Head of caudate nucleus (tissue), 42 donors: Measurements from ENCODE around the gene KSR1.
A peak's percentile ranks its signal among the peaks of the same experiment; 100 is the strongest.
"Not testable (repeated sequence)": the region's sequence is repeated elsewhere in the genome, so short reads cannot be mapped to it uniquely, and the experiment has no call there.

Experiments
- DNase-seq, 42 donors: peaks; one replicate each; pipeline versions ENCODE4 v3.0.0 to v3.0.0-alpha.2; 2020 to 2021; ENCODE audit warnings: mixed read lengths in 7 of 42
- intact Hi-C: fragments of 100-400 bp; cut with DNase I; formaldehyde crosslinking; loops from one replicate; pipeline ENCODE4 v1.15.0; 2022

The KSR1 gene

DNA sequence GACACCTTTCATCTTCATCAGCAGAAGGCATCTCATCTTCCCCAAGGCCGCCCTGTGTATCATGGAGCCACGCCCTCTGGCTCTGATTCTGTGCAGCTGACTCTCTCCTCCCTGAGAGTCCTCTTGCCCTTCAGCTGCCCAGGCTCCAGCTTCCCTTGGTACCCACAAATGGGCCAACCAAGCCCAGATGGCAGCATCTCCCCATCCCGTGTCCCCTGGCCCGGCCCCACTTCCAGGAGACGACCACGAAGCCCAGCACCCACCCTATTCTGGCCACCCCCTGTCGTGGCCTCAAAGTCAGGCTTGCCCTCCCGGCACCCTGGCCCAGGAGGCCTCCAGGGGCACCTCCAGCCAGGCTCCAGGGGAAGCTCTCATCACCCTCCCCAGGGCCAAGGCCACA lies 31.3 kb upstream of the KSR1 start:
- intact Hi-C loops: no loop called here
- DNase-seq: no peak

GRCh38 chr17:27425571-27425970 lies 30.7 kb upstream of the KSR1 start:
- intact Hi-C loops, DNase-seq: not testable (repeated sequence)

DNA sequence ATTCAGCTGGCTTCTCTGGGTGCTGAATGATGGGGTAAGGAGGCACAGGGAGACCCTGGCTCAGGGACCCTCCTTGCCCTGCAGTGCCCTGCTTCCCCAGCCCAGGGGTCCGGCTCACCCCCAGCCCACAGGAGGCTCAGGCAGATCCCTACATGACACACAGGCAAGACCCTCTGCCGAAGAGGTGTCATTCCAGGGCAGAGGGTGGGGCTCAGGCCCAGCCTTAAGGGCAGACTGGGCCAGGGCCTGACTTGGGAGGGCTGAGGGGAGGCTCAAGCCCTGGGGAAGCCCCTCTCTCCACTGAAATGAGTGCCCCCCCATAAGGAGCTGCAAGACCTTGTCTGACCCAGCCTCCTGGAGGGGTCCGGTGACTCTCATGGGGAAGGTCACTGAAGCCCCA lies 30.3 kb upstream of the KSR1 start:
- intact Hi-C loops: no loop called here

DNA sequence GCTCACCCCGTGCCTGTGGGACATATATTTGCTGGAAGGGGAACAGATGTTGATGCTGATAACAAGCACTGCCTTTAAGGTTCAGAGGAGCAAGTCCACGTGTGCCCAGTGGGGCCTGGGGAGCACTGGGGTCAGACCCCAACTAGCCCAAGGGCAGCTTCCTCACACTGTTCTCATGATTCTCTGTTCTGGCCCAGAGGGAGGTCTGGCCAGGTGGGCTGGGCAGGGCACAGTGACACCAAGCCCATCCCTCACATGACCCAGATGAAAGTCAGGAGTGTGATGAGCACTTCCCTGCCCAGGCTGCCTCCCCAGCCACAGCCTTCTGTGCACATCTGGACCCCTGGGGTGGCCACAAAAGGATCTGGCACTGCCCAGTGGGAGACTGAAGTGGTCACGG lies 29.8 kb upstream of the KSR1 start:
- intact Hi-C loops, DNase-seq: not testable (repeated sequence)

More for the DNA sequence above, 30.3 kb upstream of the KSR1 start:
- DNase-seq: no peak

DNA sequence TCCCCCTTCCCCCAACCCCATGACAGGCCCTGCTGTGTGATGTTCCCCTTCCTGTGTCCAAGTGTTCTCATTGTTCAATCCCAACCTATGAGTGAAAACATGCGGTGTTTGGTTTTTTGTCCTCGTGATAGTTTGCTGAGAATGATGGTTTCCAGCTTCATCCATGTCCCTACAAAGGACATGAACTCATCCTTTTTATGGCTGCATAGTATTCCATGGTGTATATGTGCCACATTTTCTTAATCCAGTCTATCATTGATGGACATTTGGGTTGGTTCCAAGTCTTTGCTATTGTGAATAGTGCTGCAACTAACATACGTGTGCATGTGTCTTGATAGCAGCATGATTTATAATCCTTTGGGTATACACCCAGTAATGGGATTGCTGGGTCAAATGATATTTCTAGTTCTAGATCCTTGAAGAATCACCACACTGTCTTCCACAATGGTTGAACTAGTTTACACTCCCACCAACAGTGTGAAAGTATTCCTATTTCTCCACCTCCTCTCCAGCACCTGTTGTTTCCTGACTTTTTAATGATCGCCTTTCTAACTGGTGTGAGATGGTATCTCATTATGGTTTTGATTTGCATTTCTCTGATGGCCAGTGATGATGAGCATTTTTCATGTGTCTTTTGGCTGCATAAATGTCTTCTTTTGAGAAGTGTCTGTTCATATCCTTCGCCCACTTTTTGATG lies 28.9 kb upstream of the KSR1 start:
- DNase-seq, intact Hi-C loops: not testable (repeated sequence)

DNA sequence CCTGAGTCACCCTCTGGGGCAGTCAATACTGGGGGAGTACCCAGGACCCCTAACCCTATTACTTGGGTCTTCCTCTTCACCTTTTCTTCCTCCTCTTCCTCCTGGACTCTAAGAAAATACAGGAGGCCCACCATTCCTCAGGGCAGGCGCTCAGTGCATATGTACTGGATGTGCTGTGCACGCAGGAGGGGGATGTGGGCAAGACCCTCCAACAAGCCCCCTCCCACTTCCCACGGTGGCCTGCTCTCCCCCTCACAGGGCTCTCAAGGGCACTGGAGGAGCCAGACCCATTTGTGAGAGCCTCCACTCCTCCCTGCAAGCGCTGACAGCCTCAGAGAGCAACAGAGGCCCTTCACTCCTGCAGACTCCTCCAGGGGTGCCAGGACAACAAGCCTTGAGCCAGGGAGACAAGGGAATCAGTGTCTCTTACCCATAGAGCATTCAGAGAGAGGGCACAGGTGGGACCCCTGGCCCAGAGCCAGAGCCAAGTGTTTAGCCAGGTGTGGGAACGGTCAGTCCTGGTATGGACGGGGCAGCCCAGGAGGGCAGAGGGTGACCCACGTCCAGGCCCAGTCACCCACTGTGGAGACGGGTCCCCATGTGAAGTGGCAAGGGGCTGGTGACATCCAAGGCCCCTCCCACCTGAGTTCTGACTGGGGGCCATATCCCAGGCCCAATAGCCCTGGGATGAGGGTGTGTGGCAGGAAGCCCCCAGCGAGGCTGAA lies 27.3 kb upstream of the KSR1 start:
- DNase-seq: no peak
- intact Hi-C loops: no loop called here

DNA sequence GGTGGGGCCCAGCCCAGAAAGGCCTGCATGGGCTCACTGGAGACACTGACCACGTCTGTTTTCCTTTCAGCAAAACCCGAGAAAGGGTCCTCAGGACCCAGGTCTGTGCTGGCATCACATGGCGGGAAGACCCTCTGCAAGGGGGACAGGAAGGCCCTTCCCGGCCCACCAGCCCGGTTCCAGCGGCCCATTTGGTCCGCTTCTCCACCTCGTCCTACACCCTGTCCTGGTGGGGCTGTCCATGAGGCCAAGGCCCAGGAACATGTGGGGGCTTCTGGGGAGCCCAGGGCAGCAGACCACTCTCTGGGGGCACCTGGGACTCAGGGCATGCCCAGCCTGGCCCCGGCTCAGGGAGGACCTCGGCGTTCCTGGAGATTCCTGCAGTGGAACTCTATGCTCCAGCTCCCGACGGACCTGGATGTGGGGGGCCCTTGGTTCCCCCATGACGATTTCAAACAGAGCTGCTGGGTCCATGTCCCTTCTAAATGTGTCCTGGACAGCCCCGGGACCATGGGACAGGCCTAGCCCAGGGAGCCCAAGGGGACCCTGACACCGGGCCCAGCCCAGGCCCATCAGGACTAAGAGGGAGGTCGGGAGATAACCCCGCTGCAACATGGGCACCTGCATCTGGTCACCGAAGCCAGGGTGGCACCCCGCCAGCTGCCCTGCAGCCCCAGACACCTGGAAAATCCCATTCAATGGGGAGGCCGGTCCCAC lies 26.4 kb upstream of the KSR1 start:
- intact Hi-C loops: no loop called here
- no peak for DNase-seq

DNA sequence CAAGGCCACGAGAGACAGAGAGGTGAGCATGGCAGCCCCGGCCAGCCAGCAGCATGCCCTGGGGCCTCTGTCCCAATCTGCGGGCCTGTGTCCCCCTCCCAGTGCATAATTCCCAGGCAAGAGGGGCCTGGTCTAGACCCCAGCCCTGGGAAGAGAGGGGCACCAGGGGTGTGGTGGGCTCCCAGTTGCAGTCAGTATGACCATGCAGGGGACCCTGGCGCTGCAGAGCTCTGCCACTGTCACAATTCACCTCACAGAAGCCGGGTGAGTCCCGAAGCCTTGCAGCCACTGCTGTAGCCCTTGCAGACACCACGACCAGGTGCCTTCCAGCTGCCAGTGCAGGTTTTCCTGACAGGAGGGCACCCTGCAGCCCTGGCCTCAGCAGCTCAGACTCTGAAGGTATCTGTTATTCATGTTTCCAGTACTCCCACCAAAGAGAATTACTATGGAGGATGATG lies 25.8 kb upstream of the KSR1 start:
- intact Hi-C loops: no loop called here
- DNase-seq: no peak

GRCh38 chr17:27430882-27431491 lies 25.3 kb upstream of the KSR1 start:
- intact Hi-C loops: no loop called here

DNA sequence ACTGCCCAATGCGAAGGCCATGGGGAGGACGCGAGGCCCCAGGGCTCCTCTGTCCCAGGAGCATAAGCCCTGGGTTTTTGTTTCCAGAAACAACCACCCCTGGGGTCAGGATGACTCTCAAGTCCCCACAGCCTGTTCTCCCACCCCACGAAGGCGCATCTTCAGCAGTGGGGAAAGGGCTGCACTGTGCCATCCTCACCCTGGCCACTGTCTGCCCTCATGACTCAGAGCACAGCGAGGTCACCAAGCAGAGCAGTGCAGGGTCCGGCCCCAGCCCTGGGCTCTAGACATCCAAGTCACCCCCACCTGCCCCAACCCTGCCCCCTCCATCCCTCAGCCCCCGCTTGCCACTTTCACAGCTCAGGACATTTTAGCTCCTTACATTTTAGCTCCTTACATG lies 22.7 kb upstream of the KSR1 start:
- intact Hi-C loops: no loop called here
- no peak for DNase-seq

More at GRCh38 chr17:27430882-27431491, 25.3 kb upstream of the KSR1 start:
- DNase-seq: peak in 19 of 42 donors; percentile 5 to 66 (median 20)

- DNase-seq, intact Hi-C loops: not testable (repeated sequence)
Observed at GRCh38 chr17:27435431-27436070, 20.7 kb upstream of the KSR1 start.

GRCh38 chr17:27438348-27438998 lies 17.8 kb upstream of the KSR1 start:
- intact Hi-C loops: no loop called here

GRCh38 chr17:27439342-27439741 lies 16.9 kb upstream of the KSR1 start:
- no peak for DNase-seq
- intact Hi-C loops: no loop called here

More at GRCh38 chr17:27438348-27438998, 17.8 kb upstream of the KSR1 start:
- peak in 34 of 42 donors; percentile 16 to 86 (median 51) for DNase-seq

DNA sequence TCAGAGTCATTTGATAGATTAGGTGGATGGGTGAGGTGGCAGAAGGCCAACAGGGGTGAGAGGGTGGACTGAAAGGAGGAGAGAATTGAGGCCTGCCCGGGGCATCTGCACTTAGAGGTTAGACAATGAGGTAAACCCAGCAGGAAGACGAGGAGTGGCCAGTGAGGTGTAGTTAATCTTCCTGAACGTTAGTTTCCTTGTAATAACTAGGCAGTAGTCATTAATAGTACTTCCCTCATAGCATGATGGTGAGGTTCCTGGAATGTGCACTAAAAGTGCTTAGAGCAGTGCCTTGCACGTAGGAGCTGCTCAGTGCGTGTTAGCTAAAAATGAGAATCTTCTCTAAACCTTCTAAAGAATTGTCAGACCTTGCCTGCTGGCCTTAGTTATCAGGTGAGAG lies 13.5 kb upstream of the KSR1 start:
- DNase-seq: no peak
- intact Hi-C loops: no loop called here

- intact Hi-C loops: no loop called here
- no peak for DNase-seq
Observed at GRCh38 chr17:27443491-27443890, 12.8 kb upstream of the KSR1 start.

DNA sequence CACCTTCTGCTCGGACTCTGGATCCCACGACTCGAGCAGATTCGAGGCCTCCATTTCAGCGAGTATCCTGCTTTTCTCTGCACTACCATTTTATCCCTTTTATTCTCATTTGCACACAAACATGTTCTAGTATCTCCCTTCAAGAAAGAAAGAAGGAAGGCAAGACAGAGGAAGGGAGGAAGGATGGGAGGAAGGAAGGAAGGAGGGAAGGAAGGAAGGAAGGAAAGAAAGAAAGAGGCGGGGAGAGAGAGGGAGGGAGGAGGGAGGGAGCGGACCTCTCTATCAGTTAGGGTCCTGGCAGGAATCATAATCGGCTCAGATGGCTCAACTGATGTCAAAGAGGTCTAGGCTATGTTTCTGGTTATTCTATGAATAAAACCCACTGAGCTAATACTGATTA lies 10.3 kb upstream of the KSR1 start:
- intact Hi-C loops: no loop called here

DNA sequence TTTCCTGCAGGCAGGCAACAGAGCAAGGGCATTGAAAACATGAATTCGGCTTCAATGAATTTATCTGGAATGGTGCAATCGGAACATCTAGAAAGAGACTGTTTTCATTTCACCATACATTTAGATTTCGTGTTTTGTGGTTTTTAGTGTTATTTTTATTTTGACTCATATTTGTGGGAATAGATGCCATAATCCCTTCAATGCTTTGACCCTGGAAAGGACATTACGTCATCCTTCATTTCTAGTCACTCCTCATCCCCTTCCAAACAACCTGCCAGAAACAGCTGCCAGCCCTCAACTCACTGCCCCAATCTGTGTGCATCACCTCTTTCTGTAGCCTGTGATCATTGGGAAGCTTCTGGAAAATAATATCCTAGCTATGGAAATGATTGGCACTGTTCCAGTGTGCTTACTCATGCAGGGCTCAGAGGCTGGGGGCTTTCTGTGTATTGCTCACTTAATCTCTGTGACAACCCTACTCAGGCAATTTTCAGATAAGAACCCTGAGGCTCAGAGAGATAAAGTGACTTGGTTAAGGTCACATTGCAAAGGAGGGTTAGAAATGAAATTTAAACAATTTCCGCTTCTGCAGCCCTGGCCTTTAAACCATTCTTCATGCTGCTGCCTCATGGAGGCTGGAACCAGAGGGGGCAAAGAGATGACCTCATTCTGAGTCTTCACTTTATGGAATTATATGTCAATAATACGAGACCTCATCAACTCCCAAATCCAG lies 9.5 kb upstream of the KSR1 start:
- DNase-seq: no peak
- intact Hi-C loops: no loop called here

More for the DNA sequence above, 10.3 kb upstream of the KSR1 start:
- DNase-seq: no peak

DNA sequence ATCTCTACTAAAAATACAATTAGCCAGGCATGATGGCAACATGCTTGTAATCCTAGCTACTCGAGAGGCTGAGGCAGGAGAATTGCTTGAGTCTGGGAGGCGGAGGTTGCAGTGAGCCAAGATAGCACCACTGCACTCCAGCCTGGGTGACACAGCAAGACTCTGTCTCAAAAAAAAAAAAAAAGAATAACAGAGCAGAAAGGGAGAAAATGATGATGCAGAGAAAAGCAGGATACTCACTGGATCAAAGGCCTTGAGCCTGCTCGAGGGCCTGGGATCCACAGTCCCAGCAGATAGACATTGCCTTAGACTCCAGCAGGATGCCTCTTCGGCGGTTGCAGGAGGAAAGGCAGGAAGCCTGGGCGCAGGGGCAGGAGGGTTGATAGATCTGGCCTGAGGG lies 7.7 kb upstream of the KSR1 start:
- intact Hi-C loops, DNase-seq: not testable (repeated sequence)
